Thoracic aorta (tissue), 2 donors: ENCODE results near the gene PCAT7. TPM values are rescaled to one million over a fixed set of nuclear protein-coding genes. Genes with fewer than 3 reads are reported as not detected.
"Not testable (repeated sequence)": the region's sequence is repeated elsewhere in the genome, so short reads cannot be mapped to it uniquely, and the experiment has no call there.

Experiments
- ATAC-seq: fragments of 150-250 bp; one replicate; pipeline ENCODE4 v1.8.0; 2017; ENCODE audit warnings: low read depth; ENCODE audit not compliant: insufficient number of reproducible peaks, low FRiP score
- DNase-seq: peaks from one replicate; pipeline ENCODE4 v3.0.0-alpha.2; 2020; ENCODE audit warnings: low spot score
- H3K27ac ChIP-seq, 2 donors: fragments of 200-600 bp; sonication (generic); 1 replicate in 1 of 2; 2 replicates in 1 of 2; pipeline ENCODE4 v1.5.1; 2016; ENCODE audit warnings: mild to moderate bottlenecking in 2 of 2, moderate library complexity in 2 of 2
- H3K27me3 ChIP-seq: fragments of 200-600 bp; sonication (generic); replicated peaks from 2 replicates; pipeline ENCODE4 v1.6.0; 2016; ENCODE audit warnings: mild to moderate bottlenecking; ENCODE audit not compliant: insufficient read depth
- H3K36me3 ChIP-seq: fragments of 200-600 bp; sonication (generic); one replicate; pipeline ENCODE4 v1.5.1; 2016
- H3K4me1 ChIP-seq, 2 donors: fragments of 200-600 bp; sonication (generic); 1 replicate in 1 of 2; 2 replicates in 1 of 2; pipeline versions ENCODE4 v1.5.1 to v1.6.0; 2016; ENCODE audit warnings: low read depth in 2 of 2, mild to moderate bottlenecking in 1 of 2; ENCODE audit not compliant: control insufficient read depth in 1 of 2
- H3K4me3 ChIP-seq: fragments of 200-600 bp; sonication (generic); 2 replicates; pipeline ENCODE4 v1.5.1; 2016; ENCODE audit warnings: mild to moderate bottlenecking
- H3K9me3 ChIP-seq: fragments of 200-600 bp; sonication (generic); 2 replicates; pipeline ENCODE4 v1.5.1; 2016
- CTCF ChIP-seq: fragments of 200-600 bp; sonication (generic); IDR thresholded peaks from one replicate; pipeline ENCODE4 v1.5.1; 2019; ENCODE audit warnings: antibody characterized with exemption
- total RNA-seq, 2 donors: library from RNA; depleted of rRNA; stranded (reverse); fragments of >200 nt; gene quantifications; one replicate each; pipeline versions ENCODE4 v1.1.0 to v1.2.3, GENCODE V29; 2016

The PCAT7 gene
- total RNA-seq, 2 donors from 2014 or later: not detected

DNA sequence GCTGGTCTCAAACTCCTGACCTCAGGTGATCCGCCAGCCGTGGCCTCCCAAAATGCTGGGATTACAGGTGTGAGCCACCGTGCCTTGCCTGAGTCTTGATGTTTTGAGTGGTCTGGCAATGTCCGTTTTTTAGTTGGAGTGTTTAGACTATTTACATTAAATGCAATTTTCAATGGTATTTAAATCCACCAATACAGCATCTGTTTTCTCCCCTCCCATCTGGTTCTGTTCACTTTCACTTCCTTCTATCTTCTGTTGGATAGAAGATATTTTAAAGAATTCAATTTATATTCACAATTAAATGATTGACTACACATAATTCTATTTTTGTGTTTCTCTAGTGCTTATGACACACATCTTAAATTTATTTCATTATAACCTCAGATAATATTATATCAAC lies 26.0 kb upstream of the PCAT7 start:
- Histone ChIP-seq H3K4me1 (no peaks in the 10 kb centered on the region), H3K9me3 (no peaks in the 10 kb centered on the region), H3K4me3 (no peak overlapping the region), H3K36me3 (no peaks in the 10 kb centered on the region), H3K27ac (no peak overlapping the region), H3K27me3 (no peaks in the 10 kb centered on the region)
- TF ChIP-seq CTCF: no peak
- DNase-seq: no peak
- ATAC-seq: no peak

- Histone ChIP-seq H3K27me3 (no peaks in the 10 kb centered on the region), H3K9me3 (no peaks in the 10 kb centered on the region), H3K27ac (no peak overlapping the region), H3K4me1 (no peaks in the 10 kb centered on the region), H3K4me3 (no peak overlapping the region), H3K36me3 (no peaks in the 10 kb centered on the region)
- DNase-seq (no peak), ATAC-seq (no peak)
- no peak for TF ChIP-seq CTCF
Observed at GRCh38 chr9:94533155-94533554, 21.7 kb upstream of the PCAT7 start.

GRCh38 chr9:94533601-94534000 lies 21.3 kb upstream of the PCAT7 start:
- Histone ChIP-seq H3K4me3 (no peak overlapping the region), H3K4me1 (no peaks in the 10 kb centered on the region), H3K27me3 (no peaks in the 10 kb centered on the region), H3K9me3 (no peaks in the 10 kb centered on the region), H3K36me3 (no peaks in the 10 kb centered on the region), H3K27ac (no peak overlapping the region)
- no peak for ATAC-seq
- DNase-seq: no peak
- TF ChIP-seq CTCF: no peak

GRCh38 chr9:94534901-94535300 lies 20.0 kb upstream of the PCAT7 start:
- DNase-seq: no peak
- TF ChIP-seq CTCF: no peak
- no peaks in the 10 kb centered on the region for H3K9me3 ChIP-seq
- no peaks in the 10 kb centered on the region for H3K27me3 ChIP-seq
- no peaks in the 10 kb centered on the region for H3K36me3 ChIP-seq
- H3K4me3 ChIP-seq: no peak overlapping the region
- no peak overlapping the region for H3K27ac ChIP-seq
- no peaks in the 10 kb centered on the region for H3K4me1 ChIP-seq
- ATAC-seq: no peak

DNA sequence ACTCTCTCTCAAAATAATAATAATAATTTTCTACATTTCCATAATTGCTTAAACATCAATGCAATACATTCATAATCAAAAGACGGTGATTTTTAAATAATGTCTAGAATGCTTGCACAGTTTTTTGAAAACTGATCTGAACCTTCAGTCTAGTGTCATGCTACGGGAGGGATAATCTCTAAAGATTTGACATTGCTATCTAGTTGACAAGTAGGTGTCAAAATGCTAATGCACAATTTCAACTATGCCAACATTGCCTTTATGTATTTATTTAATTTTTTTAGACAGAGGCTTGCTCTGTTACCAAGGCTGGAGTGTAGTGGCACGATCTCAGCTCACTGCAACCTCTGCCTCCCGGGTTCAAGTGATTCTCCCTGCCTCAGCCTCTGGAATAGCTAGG lies 16.0 kb upstream of the PCAT7 start:
- no peak for TF ChIP-seq CTCF
- no peaks in the 10 kb centered on the region for H3K36me3 ChIP-seq
- H3K4me3 ChIP-seq: no peak overlapping the region
- no peaks in the 10 kb centered on the region for H3K4me1 ChIP-seq
- H3K9me3 ChIP-seq: no peaks in the 10 kb centered on the region
- H3K27ac ChIP-seq: no peak overlapping the region
- ATAC-seq (no peak), DNase-seq (no peak)
- no peaks in the 10 kb centered on the region for H3K27me3 ChIP-seq

- ATAC-seq, DNase-seq: not testable (repeated sequence)
Observed at GRCh38 chr9:94544335-94544734, 10.5 kb upstream of the PCAT7 start.

More at GRCh38 chr9:94544335-94544734, 10.5 kb upstream of the PCAT7 start:
- H3K36me3 ChIP-seq, H3K4me3 ChIP-seq, H3K27me3 ChIP-seq, H3K4me1 ChIP-seq, H3K27ac ChIP-seq, H3K9me3 ChIP-seq: not testable (repeated sequence)
